NCI-H524 treated with DMSO at 0.1 percent for 48 hours (cell line): ENCODE measurements around the gene TMEM169.

ENCODE experiments used
- DNase-seq: peaks from one replicate; lab custom pipeline; 2025; lab: John Stamatoyannopoulos, UW

TMEM169 gene

GRCh38 chr2:216104691-216105090, 23.0 kb downstream of the TMEM169 start:
- DNase-seq, result no peak

GRCh38 chr2:216107320-216107719, 25.6 kb downstream of the TMEM169 start:
- no peak for DNase-seq

- DNase-seq, result no peak
Observed at GRCh38 chr2:216107760-216108159, 26.0 kb downstream of the TMEM169 start.

GRCh38 chr2:216108310-216108966, 26.7 kb downstream of the TMEM169 start:
- no peak for DNase-seq

- DNase-seq, result peak; percentile 71
Observed at GRCh38 chr2:216108967-216109921, 27.5 kb downstream of the TMEM169 start, which contains the start of gene XRCC5. TSS of gene XRCC5 (plus strand) at chr2:216109348. CDS start at chr2:216109437, 89 bp downstream.

- DNase-seq, result peak; percentile 5
Observed at GRCh38 chr2:216109962-216110614, 28.4 kb downstream of the TMEM169 start.

- no peak for DNase-seq
Observed at GRCh38 chr2:216110620-216111019, 28.9 kb downstream of the TMEM169 start.

- DNase-seq, result no peak
Observed at GRCh38 chr2:216111122-216111521, 29.4 kb downstream of the TMEM169 start.

- no peak for DNase-seq
Observed at GRCh38 chr2:216112926-216113325, 31.2 kb downstream of the TMEM169 start.

- no peak for DNase-seq
Observed at GRCh38 chr2:216113572-216113971, 31.9 kb downstream of the TMEM169 start.

- DNase-seq, result no peak
Observed at GRCh38 chr2:216114382-216114713, 32.6 kb downstream of the TMEM169 start.

- DNase-seq, result peak; percentile 92
Observed at GRCh38 chr2:216114714-216115531, 33.2 kb downstream of the TMEM169 start.

- no peak for DNase-seq
Observed at GRCh38 chr2:216116418-216116817, 34.7 kb downstream of the TMEM169 start.

- DNase-seq, result no peak
Observed at GRCh38 chr2:216117561-216118340, 36.0 kb downstream of the TMEM169 start.

GRCh38 chr2:216118474-216118873, 36.8 kb downstream of the TMEM169 start:
- DNase-seq, result no peak

- no peak for DNase-seq
Observed at GRCh38 chr2:216119146-216119545, 37.4 kb downstream of the TMEM169 start.

GRCh38 chr2:216119986-216120385, 38.3 kb downstream of the TMEM169 start:
- DNase-seq, result peak; percentile 67

- DNase-seq, result no peak
Observed at GRCh38 chr2:216121255-216121654, 39.5 kb downstream of the TMEM169 start.

GRCh38 chr2:216126943-216127342, 45.2 kb downstream of the TMEM169 start:
- DNase-seq, result no peak

- DNase-seq, result no peak
Observed at GRCh38 chr2:216130346-216130971, 48.7 kb downstream of the TMEM169 start.
